Motor neuron (in vitro differentiated cells): ENCODE data around the gene UMODL1. TPM values are rescaled to one million over a fixed set of nuclear protein-coding genes. Genes with fewer than 3 reads are reported as not detected.

ENCODE experiments used
- ATAC-seq, 8 experiments: fragments of 200-7000 bp; cut with Tn5 transposase; replicated peaks in 6 of 8; 2 replicates each; pipeline ENCODE4 v1.8.0; 2021; ENCODE audit warnings: mild to moderate bottlenecking in 8 of 8, moderate library complexity in 8 of 8
- H3K27ac ChIP-seq, 2 donors: fragments of 250-450 bp; sonication (Bioruptor Pico); 2 replicates each; pipeline ENCODE4 v1.9.0; 2021; ENCODE audit warnings: antibody characterized with exemption in 2 of 2, mild to moderate bottlenecking in 2 of 2, moderate library complexity in 1 of 2
- H3K4me1 ChIP-seq, 2 donors: fragments of 250-450 bp; sonication (Bioruptor Pico); replicated peaks in 1 of 2; 2 replicates each; pipeline ENCODE4 v1.6.1; 2021; ENCODE audit warnings: antibody characterized with exemption in 2 of 2, mild to moderate bottlenecking in 2 of 2, moderate library complexity in 1 of 2
- H3K4me3 ChIP-seq, 5 donors: fragments of 250-450 bp; sonication (Bioruptor Pico); 2 replicates each; pipeline ENCODE4 v1.9.0; 2021; ENCODE audit warnings: antibody characterized with exemption in 5 of 5, mild to moderate bottlenecking in 5 of 5, moderate library complexity in 4 of 5
- WGBS, 10 experiments: fragments of 450-650 bp; shearing (Covaris generic); methylation state at CpG; one replicate each; pipeline ENCODE4 v1.0.0; 2022; 5-methylcytosine and 5-hydroxymethylcytosine counted together
- in situ Hi-C, 9 experiments: fragments of 400-800 bp; cut with MboI; loops; one replicate each; pipeline ENCODE4 v1.15.0; 2021; ENCODE audit warnings: low sequenced_read_pairs in 9 of 9, low pct_unique_long_range_greater_than_20kb in 2 of 9; ENCODE audit not compliant: unreplicated experiment in 9 of 9
- total RNA-seq, 8 experiments: library from RNA; unstranded; fragments of 300-600 nt; gene quantifications; 2 replicates each; pipeline versions ENCODE4 v1.2.3 to v1.2.4, GENCODE V29; 2022

UMODL1 gene
- total RNA-seq, 8 experiments from 2014 or later, result 0.09 to 0.95 (median 0.31) TPM; not detected in 1

DNA sequence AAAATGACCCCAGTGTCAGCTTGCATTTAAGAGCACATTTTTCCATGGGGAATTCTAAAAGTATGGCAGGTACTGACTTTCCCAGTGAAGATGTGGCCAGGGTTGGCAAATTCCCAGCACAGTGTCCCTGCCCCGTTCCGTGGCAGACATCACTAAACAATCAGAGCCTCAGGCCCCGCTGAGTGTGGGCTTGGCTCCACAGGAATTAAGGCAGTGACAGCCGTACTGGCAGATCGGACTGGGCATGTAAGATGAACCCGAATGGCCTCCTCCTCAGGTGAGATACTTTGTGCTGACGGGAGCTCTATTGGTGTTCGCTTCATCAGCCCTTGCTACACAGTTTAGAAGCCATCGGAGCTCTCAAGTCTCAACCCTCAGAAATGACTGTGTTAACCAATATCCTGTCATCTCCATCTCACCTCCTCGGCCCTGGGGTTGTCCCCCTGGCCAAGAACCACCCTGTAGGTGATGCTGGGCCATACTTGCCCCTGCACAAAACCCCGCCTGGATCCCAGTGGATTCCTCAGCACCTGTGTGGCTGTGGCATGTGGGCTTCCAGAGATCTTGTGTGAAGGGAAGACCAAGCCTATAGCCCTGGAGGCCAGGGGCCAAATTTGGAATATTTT is 118.9 kb downstream of the UMODL1 start:
- H3K4me3 ChIP-seq, result no peak overlapping the region
- ATAC-seq, result no peak
- no peak overlapping the region for H3K27ac ChIP-seq
- H3K4me1 ChIP-seq, result peaks cover 7 to 10% of the 10 kb centered on the region in 2 donors
- in situ Hi-C loops, result no loop called here
- WGBS, 10 experiments, result 49 to 94% (median 83%) methylated on average over 2 to 11 of the region's 11 CpGs; no CpG with 5 or more reads in 3 of the 10 experiments

DNA sequence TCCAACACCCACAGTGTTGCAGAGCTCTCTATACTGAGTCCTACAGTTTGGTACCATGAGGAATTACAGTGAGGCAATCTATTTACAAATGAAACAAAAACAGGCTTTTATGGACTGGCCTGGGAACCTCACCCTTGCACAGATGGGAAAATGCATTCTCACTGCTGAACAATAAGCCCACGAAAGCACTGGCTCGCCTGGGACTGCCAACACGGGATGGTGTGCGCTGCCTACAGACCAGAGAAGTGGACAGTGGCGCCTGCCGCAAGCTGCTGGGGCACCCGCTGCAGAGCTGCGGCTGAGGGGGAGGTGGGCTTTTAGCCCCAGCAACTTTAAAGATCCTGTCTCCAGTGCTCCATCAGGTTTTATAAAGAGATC is 119.4 kb downstream of the UMODL1 start:
- peak in 6 of 8 experiments; percentile 31 to 79 (median 48) for ATAC-seq
- Histone ChIP-seq H3K27ac (no peak overlapping the region), H3K4me3 (no peak overlapping the region), H3K4me1 (peaks cover 7 to 10% of the 10 kb centered on the region in 2 donors)
- in situ Hi-C loops, result no loop called here
- WGBS, 10 experiments, result 40 to 88% methylated on average over 2 to 7 of the region's 8 CpGs; no CpG with 5 or more reads in 8 of the 10 experiments

DNA sequence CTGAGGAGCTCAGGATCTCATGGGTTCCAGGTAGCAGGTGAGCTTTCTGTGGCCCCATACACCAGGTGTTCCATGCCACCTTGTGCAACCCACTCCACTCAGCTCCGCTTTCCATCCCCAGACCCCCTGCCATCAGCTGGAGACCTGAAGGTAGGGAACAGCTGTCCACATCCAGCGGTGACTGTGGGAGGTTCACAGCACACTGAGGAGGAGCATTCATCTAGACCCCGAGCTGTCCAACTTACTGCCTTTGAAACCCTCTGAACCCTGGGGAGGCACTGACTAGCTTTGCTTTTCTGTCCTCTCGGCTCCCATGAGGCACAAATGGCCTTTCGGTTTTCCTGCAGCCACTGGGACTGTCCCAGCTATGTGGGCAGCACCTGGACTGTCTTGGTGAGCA is 119.9 kb downstream of the UMODL1 start:
- no peak for ATAC-seq
- 80 to 100% (median 91%) methylated on average over 1 to 3 of the region's 5 CpGs; no CpG with 5 or more reads in 6 of the 10 experiments for WGBS, 10 experiments
- in situ Hi-C loops, result no loop called here
- Histone ChIP-seq H3K4me1 (peaks cover 7 to 10% of the 10 kb centered on the region in 2 donors), H3K27ac (no peak overlapping the region), H3K4me3 (no peak overlapping the region)

DNA sequence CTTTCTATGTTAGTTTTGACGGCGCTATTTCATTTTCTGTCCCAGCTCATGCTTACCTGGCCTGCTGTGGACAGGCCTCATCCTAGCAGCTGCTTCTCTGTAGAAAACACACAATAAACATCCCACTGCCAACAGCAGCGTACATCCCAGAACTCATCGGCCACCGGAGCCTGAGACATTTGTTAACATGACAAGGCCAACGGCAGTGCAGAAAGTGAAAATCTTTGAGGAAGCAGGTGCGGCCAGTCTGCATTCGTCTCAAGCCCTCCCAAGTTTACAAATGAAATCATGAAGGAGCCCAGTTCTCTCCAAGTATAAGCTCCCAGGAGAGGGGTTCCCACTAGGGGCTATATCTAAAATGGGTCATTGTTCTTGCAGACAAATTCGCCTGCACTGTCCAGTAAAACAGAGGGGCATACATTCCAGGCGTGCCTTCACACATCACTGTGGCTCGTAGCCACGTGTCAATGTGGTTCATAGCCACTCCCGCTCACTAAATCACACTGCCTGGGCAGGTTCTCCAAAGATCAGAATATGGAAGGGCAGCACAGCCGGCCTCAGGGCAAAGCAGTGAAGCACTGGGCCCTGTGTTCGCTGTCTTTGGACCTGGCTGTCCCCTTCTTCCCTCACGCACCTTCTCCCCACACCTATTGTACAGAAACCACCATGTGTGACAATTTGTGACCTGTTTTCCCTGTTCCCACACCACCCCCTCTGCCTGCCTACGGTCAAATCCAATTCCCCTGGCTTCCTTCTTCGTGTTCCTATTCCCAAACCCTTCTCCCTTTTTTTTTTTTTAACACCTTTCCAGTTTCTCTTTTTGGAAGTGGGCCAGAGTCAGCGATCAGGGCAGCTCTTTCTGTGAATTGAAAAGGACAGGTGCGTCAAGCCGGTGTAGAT is 120.8 kb downstream of the UMODL1 start:
- peak; percentile 25 to 89 (median 70) for ATAC-seq
- in situ Hi-C loops, result no loop called here
- Histone ChIP-seq H3K27ac (no peak overlapping the region), H3K4me1 (peaks cover 7 to 10% of the 10 kb centered on the region in 2 donors), H3K4me3 (no peak overlapping the region)
- 55 to 82% (median 66%) methylated on average over 3 to 15 of the region's 21 CpGs for WGBS, 10 experiments

Other genes starting within 250 kb of the UMODL1 start
- gene PRDM15, start 192.0 kb upstream of the UMODL1 start, total RNA-seq, result 1 to 10 TPM; 2.9 to 9.9 (median 4.7) TPM
- gene C2CD2, start 117.3 kb upstream of the UMODL1 start, total RNA-seq, result 10 to 100 TPM in 2 of 8 experiments, 1 to 10 TPM in 6; 3.5 to 22.3 (median 6.6) TPM
- 10 to 100 TPM in 7 of 8 experiments, 1 to 10 TPM in 1; 9.0 to 22.3 (median 14.2) TPM for gene ZBTB21, start 61.0 kb upstream of the UMODL1 start, total RNA-seq
- 10 to 100 TPM in 1 of 8 experiments, 1 to 10 TPM in 4, under 1 TPM in 3; 0.36 to 26.7 (median 2.8) TPM for gene ABCG1, start 147.8 kb downstream of the UMODL1 start, total RNA-seq
- gene TFF3, start 244.1 kb downstream of the UMODL1 start, total RNA-seq, result 100 to 1,000 TPM in 1 of 8 experiments, 1 to 10 TPM in 1, under 1 TPM in 4, not detected in 2; 0.11 to 143 (median 0.63) TPM